IMR-90 (cell line): ENCODE data around the gene STRA6.

Experiments used
- BHLHE40 ChIP-seq: fragments of 150-350 bp; IDR thresholded peaks from 2 replicates; pipeline ENCODE4 v1.6.1; 2016; ENCODE audit warnings: mild to moderate bottlenecking, low read depth, low read length
- CEBPB ChIP-seq: IDR thresholded peaks from 2 replicates; pipeline ENCODE4 v1.6.1; 2012; ENCODE audit warnings: low read depth, low read length, improper control_type of control experiment
- CTCF ChIP-seq: conservative IDR thresholded peaks from 2 replicates; pipeline ENCODE4 v1.5.1; 2012; ENCODE audit warnings: mild to moderate bottlenecking, low read depth, low read length, improper control_type of control experiment
- MAZ ChIP-seq: IDR thresholded peaks from 2 replicates; pipeline ENCODE4 v1.6.1; 2012; ENCODE audit warnings: low read depth, mild to moderate bottlenecking, low read length, improper control_type of control experiment, moderate library complexity, borderline replicate concordance
- POLR2A ChIP-seq: IDR thresholded peaks from 2 replicates; pipeline ENCODE4 v1.6.1; 2012; ENCODE audit warnings: mild to moderate bottlenecking, low read depth, low read length
- RAD21 ChIP-seq: IDR thresholded peaks from 2 replicates; pipeline ENCODE4 v1.6.1; 2012; ENCODE audit warnings: low read length, improper control_type of control experiment
- RCOR1 ChIP-seq: IDR thresholded peaks from 2 replicates; pipeline ENCODE4 v1.6.1; 2012; ENCODE audit warnings: mild to moderate bottlenecking, low read length, improper control_type of control experiment; ENCODE audit not compliant: insufficient replicate concordance

DNA sequence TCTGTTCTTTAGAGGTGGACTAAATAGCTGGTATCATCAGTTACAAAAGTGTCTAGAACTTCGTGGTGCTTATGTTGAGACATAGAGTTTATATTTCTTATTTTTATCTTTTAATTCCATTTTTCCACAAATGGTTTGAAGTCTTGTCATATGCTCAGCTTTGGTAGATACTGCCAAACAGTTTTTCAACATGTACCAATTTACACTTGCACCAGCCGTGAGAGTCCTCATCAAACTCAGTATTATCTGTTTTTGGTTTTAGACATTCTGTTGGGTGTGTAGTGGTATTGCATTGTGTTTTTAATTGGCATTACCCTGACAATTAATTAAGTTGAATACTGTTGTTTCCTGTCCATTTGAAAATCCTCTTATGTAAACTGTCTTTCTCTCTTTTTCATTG, 55.5 kb downstream of the STRA6 start:
- no peak for TF ChIP-seq CEBPB
- no peak for TF ChIP-seq CTCF
- no peak for TF ChIP-seq BHLHE40
- TF ChIP-seq RCOR1 = no peak
- TF ChIP-seq POLR2A = no peak
- TF ChIP-seq MAZ = no peak
- no peak for TF ChIP-seq RAD21
